ENCODE data around the gene PRUNE2.

GRCh38 chr9:76744336-76744735, 161.6 kb downstream of the PRUNE2 start:
- no peak for TF ChIP-seq CTCF (IDR thresholded peaks at IDR 0.05)
- no peak for TF ChIP-seq POLR2A (IDR thresholded peaks at IDR 0.05)
- TF ChIP-seq POLR2AphosphoS5 (IDR thresholded peaks at IDR 0.05): no peak

Measured in breast epithelium (tissue), 3 donors.